ENCODE measurements around the gene FUT8.

The FUT8 gene

GRCh38 chr14:65774041-65774440 lies 361.5 kb downstream of the FUT8 start:
- no peak for TF ChIP-seq CTCF (IDR thresholded peaks at IDR 0.05)
- no peak overlapping the region for H3K27ac ChIP-seq
- DNase-seq (ENCODE audit: low spot score): no peak
- no peak overlapping the region for H3K4me3 ChIP-seq

DNA sequence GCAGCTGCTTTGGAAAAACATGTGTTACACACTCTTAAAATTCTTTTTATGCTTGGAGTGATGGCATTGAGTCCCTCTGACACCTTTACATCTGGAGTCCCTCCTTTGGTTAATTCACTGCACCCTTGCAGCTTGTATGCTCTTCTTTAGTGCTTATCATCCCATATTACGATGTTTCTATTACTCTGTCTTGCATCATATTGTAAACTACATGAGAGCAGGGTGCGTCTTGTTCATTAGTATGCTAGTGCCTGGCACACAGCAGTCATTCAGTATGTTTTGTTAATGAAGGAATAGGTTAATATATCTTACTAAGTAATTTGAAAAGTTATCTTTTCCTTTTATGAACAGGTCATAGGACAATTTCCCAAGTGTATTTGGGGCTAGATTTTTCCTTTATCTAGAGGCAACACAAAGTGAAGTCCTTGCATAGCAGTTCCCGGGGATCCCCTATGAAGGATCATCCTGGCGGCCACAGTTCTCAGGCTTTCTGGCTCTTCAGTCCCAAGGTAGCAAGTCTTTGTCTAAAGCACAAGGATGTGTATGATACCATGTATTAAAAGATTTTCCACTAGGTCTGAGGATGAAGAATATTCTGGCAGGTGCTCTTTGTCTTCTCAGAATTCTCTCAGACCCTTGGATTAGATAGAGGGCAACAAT lies 363.8 kb downstream of the FUT8 start:
- no peak overlapping the region for H3K27ac ChIP-seq
- no peak for TF ChIP-seq CTCF (IDR thresholded peaks at IDR 0.05)
- no peak overlapping the region for H3K4me3 ChIP-seq
- no peak for DNase-seq (ENCODE audit: low spot score)

DNA sequence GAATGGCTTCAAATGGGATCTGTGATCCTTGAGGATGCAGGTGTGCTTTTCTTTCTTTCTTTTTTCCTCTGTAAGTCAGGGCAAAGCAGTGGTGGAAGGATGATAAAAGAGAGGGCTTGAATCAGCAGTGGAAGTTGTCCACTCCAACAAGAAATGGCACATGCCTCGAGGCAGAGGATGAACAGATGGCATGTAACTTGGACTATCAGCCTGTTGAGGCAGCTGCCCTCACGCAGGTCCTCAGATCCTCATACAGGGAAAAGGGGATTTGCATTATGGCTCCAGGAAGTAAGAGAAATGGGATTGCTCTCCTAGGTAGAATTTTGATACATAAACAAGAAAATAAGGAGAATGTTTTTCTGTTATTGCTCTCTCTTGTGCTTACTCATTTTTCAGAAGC lies 368.0 kb downstream of the FUT8 start:
- Histone ChIP-seq H3K4me3 (no peak overlapping the region), H3K27ac (no peak overlapping the region)
- no peak for TF ChIP-seq CTCF (IDR thresholded peaks at IDR 0.05)
- no peak for DNase-seq (ENCODE audit: low spot score)

DNA sequence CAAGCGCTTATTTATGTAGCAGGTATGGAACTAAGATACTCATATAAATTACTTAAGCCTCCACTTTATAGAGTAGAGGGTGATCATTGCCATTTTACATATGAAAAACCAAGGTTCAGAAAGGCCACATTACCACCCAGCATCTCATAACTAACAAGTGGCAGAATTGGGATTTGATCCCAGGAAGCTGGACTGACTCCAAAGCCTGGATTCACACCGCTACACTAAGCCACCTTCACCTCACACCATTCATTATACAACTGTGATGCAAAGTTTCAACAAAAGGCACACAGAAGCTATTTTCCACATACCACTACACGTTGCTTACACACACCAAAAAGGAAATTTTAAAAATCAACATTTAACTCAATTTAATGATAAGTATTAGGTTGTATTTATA lies 370.6 kb downstream of the FUT8 start:
- TF ChIP-seq CTCF (IDR thresholded peaks at IDR 0.05): no peak
- H3K27ac ChIP-seq: no peak overlapping the region

GRCh38 chr14:65783576-65783975 lies 371.0 kb downstream of the FUT8 start:
- H3K4me3 ChIP-seq: no peak overlapping the region
- no peak for TF ChIP-seq CTCF (IDR thresholded peaks at IDR 0.05)
- no peak for DNase-seq (ENCODE audit: low spot score)
- no peak overlapping the region for H3K27ac ChIP-seq

More for the DNA sequence above, 370.6 kb downstream of the FUT8 start:
- H3K4me3 ChIP-seq: no peak overlapping the region
- DNase-seq (ENCODE audit: low spot score): no peak

GRCh38 chr14:65784574-65784973 lies 372.0 kb downstream of the FUT8 start:
- Histone ChIP-seq H3K27ac (no peak overlapping the region), H3K4me3 (no peak overlapping the region)
- no peak for TF ChIP-seq CTCF (IDR thresholded peaks at IDR 0.05)
- no peak for DNase-seq (ENCODE audit: low spot score)

- DNase-seq (ENCODE audit: low spot score): no peak
- no peak overlapping the region for H3K4me3 ChIP-seq
- no peak for TF ChIP-seq CTCF (IDR thresholded peaks at IDR 0.05)
- H3K27ac ChIP-seq: no peak overlapping the region
These were observed 374.9 kb downstream of the FUT8 start for GRCh38 chr14:65787461-65787860.
